Fibroblast of skin of back (primary cell): ENCODE results near the gene SUPV3L1.
A peak's percentile ranks its signal among the peaks of the same experiment; 100 is the strongest.

ENCODE experiments used
- DNase-seq: peaks from one replicate; pipeline ENCODE4 v3.0.0-alpha.2; 2013

Gene SUPV3L1

DNA sequence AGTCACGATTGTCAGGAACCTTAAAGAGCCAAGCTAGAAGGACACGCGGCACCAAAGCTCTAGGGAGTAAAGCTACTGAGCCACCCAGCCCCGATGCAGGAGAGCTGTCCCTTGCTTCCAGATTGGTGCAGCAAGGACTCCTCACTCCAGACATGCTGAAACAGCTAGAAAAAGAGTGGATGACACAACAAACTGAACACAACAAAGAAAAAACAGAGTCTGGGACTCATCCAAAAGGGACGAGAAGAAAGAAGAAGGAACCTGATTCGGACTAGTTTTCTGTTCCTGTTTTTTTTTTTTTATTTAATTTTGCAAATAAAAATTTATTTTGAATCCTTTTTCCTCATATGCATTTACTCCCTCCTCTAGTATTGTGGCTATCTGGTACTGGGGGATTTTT lies 28.7 kb downstream of the SUPV3L1 start:
- DNase-seq, result no peak

DNA sequence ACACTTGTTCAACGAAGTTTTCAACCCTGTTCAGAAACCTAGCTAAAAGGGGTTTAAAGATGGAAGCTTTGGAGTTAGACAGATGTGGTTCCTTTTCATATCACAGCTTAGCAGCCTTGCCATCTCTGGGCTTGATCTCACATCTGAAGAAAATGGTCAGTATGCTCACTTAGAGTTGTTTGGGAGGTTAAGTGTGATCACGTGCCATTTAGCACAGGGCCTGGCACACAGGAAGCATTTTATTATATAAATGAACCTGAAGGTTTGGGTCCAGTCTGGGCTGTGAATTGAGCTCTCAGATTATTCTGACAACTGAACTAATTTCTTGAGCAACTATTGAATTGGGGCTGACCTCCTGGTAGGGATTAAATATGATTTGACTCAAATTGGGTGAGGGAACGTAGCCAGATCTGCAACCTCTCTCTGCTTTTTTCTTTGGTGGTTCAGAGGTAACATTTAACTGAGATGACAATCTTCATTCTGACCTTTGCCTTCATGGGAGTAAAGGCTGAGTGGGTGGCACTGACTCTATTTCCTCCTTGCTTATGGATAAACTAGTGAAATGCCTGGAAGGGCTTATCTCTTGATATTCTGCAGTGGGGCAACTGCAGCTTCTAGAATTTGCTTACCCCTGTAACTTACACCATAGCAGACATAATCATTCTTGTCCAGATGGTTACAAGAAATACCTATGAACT lies 29.9 kb downstream of the SUPV3L1 start:
- DNase-seq, result no peak

DNA sequence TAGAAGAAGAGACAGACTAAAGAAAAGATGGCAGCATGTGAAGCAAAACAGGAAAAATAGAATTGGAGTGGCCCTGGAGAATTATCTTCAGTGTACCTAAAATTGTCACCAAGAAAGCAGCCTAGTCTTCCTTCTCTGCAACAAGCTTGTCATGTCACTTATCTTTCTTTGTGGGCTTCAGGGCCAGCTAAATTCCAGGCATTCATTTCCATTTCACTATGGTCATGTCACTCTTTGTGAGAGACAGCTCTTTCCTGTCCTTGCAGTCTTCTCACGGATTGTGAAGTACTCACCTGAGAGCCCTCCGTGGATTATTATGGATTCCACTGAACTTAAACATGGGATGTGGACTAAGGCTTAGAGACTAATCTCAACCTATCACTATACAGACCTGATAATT lies 31.1 kb downstream of the SUPV3L1 start:
- no peak for DNase-seq

DNA sequence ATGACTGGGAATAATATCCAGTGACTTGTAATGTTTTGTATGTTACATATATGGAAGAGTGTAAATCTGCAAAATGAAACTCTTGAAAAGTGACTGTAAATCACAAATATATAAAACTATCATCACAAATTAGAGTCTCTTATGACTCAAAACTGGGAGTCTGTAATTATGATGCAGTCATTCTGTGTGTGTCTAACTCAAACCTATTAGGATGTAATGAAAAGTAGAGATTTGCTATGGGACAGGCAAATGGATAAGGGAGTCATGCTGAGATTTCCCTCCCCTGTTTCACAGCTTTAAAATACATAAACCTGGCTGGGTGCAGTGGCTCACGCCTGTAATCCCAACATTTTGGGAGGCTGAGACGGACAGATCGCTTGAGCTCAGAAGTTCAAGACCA lies 31.5 kb downstream of the SUPV3L1 start:
- DNase-seq, result no peak

DNA sequence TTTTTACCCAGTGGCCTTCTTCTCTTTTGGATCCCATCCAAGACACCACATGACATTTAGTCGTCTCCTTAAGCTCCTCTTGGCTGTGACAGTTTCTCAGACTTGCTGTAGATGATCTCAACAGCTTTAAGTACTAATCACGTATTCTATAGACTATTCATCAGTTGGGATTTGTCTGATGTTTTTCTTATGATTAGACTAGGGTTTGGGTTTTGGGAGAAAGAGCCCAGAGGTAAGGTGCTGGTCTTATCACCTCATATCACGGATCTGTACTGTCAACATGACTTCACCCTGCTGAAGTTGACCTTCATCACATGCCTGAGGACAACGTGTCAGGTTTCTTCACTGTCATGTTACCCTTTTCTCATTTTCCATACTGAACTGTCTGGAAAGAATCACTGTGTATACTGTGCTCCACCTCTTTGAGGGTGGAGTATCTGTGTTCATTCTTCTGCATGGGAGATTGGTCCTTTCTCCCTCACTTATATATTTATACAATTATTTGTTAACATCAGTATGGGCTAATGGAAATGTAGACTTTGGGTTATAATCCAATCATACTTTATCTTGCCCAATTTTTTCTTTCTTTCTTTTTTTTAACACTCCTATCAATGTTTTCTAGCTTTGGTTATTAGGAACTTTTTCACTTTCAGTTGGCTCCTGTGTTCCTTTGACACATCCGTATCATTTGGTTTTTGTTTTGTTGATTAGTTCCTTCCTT lies 33.7 kb downstream of the SUPV3L1 start:
- no peak for DNase-seq

DNA sequence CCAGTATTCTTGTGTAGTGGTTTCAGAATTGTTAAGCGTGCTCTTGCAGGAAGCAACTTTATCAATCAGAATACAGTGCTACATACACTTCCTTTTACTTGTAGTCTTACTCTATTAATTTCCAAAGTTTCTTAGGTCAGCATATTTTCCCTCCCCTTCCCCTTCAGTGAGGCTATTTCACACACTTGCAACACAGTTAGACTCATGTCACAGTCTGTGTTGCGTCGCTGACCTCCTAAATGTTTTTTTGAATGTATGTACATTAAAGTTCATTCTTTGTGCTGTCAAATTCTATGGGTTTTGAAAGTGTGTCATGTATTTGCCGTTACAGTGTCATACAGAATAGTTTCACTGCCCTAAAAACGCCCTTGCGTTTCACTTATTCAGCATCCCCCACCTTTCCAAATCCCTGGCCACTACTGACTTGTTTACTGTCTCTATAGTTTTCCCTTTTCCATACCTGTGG lies 34.7 kb downstream of the SUPV3L1 start:
- DNase-seq, result no peak

DNA sequence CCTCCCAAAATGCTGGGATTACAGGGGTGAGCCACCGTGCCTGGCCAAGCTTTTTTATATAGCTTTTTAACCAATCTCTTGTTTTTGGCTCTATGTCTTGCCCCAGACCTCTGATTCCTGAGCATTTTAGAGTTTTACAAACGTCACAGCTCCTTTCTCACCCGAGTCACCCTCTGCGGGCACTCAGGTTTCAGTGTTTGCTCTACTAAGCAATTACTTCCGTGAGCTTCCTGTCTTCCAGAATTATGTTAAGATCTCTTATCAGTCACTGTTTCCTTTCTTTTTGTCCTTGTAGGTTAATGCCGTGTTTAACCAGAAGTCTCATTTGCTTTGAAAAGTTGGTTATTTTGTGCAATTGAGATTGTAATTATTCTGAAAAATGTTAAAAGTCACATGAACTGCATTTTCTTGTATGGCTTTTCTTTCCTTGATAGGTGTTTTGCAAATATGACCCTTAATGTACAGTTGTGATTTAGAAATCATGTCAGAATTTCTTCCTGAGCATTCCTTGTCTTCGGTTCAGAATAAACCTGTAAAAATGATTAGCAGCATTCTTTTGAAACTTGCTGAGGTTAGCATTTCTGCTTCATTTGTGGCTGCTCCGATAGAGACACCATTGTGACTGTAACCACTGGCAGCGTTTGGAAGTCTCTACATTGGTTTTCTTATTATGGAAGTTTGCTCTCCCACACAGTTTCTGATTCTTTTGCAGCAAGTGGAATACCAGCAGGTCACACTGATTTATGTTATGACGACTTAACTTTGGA lies 35.6 kb downstream of the SUPV3L1 start:
- no peak for DNase-seq

DNA sequence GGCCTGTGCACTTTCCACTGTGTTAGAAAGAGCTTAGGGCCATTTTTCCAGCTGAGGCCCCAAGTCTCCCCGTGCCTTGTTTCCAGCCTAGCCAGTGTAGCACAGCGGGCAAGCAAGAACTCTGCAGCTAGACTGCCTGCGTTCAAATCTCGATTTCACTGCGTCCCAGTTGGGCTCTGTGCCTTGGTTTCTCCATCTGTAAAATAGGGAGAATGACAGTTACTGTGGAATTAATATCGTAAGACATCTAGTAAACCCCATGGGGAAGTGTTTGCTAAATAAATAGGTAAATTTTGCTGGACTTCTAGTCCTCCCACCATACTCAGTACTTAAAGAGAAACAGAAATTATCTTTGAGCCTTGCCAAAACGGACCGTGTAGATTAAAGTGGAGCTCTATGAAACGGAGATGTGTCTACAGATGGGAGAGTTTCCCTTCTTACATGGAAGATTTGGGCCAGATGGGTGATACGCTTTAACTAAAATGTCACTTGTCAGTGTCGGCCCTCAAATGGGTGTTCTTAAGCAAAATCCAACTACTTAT lies 36.6 kb downstream of the SUPV3L1 start:
- DNase-seq, result no peak

DNA sequence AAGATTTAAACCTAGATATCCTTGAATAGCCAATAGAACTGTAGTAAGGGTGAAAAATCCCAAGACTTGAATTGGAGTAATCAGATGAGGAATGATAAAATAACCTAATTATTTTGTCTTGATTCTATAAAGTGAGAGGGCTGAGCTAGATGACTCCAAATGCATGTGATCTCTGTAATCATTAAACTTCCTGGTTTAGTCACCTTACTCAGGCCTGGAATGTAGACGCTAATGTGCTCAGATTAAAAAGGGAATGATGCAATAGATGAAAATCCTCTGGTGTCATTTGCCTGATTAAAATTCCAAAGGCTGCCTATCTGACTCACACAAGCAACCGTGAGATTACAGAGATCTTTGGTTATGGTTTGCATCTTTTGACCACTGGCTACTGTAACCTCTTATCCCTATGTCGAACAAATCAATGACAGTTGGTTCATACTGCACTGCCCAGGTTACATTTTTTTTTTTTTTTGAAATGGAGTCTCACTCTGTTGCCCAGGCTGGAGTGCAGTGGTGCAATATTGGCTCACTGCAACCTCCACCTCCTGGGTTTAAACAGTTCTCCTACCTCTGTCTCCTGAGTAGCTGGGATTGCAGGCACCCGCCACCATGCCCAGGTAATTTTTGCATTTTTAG lies 37.2 kb downstream of the SUPV3L1 start:
- peak; percentile 90 for DNase-seq

DNA sequence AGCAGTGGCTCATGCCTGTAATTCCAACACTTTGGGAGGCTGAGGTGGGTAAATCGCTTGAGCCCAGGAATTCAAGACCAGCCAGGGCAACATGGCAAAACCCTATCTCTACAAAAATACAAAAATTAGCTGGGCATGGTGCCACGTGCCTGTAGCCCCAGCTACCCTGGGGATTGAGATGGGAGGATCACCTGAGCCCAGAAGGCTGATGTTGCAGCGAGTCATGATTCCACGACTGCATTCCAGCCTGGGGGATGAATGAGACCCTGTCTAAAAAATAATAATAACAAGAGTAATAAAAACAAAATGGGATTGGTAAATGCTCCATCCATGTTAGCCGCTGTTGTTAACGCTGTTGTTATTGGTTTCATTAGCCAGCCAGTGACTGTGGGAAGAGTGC lies 38.8 kb downstream of the SUPV3L1 start:
- DNase-seq, result no peak

DNA sequence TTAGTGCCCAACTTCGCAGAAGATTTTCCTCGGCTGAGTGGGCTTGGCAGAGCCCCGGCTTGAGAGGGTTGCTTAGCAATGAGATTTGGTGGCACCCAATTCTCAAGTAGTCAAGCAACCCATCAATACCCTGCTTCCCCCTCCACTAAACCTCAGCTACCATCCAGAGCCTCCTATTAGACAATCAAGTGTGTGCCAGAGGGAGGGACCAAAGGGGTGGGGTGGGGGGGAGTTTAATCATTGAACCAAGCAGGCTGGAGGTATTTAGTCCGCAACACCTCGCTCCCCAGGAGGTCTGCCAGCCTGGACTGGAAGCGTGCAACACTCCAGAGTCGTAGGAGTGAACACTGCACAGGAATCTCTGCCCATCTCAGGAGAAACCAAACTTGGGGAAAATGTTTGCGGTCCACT lies 40.0 kb downstream of the SUPV3L1 start, which contains the start of gene HKDC1:
HKDC1 (plus strand) TSS at position 292 of the 411 bp plus-strand sequence; CDS start at position 396, 104 bp downstream.
- DNase-seq, result no peak

DNA sequence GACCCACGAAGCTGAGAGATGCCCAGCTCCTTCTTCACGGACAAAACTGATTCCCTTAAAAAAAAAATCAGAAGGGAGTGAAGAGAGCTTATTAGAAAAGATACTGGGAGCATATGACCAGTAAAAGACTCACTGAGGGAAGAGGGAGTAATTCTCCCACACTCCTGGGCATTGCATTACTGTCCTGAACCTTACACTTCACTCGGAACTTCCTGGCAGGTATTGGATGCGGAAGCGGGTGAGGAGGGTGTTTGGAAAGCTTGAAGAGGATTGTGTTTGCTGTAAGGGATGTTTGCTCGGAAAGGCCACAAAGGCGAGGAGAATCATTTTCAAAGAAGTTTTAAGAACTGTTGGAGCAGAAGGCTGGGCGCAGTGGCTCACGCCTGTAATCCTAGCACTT lies 40.5 kb downstream of the SUPV3L1 start:
- DNase-seq, result no peak

DNA sequence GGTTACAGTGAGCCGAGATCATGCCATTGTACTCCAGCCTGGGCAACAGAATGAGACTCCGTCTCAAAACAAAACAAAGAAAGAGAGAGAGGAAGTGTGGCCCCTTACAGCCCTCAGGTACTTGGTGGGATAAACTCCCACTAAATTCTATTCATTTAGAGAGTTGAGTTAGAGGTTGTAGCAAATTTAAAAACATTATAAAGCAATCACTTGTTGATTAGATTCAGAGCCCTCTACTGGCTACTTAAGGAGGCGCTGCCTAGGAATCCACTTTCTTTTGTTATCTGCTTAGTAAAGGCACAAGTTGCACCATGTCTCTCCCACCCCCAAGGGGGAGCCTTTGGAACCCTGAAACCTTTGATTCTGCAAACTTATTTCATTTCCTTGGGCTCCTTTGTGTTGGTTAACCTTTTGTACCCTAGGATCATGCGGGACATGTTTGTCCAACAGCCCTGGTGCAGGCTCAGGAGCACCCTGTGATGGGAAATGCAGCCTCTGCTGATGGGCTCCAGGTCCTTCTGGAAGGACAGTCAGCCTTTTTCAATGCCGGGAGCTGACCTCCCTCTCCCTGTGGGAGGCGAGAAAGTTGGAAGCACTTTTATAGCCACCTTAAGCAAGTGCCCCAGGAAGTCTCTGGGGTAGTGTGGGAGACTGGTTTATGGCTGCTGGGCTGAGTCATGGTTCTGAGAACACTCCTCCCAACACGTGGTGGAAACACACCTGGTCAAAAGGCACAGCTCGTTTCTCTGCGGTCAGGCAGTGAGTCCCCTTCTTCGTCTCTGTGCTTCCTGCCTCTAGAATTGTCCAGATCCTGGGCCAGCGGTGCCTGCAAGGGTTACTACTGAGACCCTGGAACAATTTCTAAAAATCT lies 42.4 kb downstream of the SUPV3L1 start:
- DNase-seq, result peak; percentile 59

DNA sequence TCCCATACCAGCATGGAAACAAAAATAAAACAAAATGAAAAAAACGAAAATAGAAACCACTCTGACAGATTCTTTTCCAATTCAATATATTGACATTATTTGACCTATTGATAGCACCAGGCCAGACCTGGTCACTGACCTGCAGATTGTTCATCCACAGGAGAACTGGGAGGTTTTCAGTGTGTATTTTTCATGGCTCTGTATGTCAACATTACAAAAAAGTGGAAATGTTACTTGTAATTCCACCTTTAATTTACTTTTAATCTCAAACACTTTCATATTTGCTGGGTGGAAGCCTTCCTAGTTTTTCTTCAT lies 43.0 kb downstream of the SUPV3L1 start:
- DNase-seq, result no peak

DNA sequence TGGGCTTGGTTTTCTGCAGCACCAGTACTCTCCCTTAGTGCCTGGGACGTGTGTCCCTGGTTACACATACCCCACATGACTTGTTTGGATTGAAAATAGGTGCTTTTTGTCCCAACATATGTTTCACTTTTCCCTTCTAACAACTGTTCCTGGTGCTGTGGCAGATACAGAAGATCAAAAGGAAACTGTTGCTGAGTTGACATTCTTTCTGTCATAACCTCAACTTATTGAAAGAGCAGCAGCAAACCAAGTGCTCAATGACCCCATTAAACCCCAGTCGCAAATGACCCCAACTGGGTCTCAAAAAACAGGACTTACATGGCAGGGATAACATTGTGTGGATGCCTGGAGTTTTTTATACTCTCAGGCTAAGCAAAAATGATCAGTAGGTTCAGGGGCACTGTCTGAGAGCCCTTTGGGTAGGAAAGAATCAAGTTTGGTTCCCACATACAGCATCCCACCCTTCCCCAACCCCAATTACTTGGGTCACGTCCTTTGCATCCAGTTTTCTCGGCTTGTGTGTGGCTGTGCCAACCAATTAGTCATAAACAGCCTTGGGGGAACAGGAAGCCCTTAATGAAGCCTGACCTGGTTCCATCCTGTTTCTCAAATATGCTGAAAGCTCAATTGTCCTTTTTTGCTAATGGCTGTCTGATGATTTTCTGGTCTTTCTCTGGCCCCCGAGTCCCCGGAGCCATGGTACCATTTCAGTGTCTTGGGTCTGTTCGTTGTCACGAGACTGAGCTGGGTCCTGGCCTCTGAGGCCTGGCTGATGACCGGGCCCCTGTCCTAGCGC lies 45.0 kb downstream of the SUPV3L1 start:
- DNase-seq, result no peak

DNA sequence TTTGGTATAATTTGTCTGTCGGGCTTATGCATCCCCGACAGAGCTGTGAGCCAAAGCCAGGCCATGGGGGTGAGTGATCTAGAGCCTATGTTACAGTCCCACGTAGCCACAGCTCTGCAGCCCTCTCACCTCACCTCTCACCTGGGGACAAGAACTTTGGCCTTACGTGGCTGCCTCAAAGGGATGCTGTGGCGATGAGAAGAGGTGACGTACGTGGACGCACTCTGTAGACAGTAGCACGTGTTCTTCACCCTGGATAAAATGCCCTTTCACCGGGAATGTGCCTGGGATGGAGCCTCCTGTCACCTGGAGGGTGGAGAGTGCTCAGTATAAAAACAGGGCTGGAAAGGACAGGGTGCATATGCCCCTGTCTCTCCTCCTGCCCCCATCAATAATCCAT lies 45.6 kb downstream of the SUPV3L1 start:
- DNase-seq, result no peak

DNA sequence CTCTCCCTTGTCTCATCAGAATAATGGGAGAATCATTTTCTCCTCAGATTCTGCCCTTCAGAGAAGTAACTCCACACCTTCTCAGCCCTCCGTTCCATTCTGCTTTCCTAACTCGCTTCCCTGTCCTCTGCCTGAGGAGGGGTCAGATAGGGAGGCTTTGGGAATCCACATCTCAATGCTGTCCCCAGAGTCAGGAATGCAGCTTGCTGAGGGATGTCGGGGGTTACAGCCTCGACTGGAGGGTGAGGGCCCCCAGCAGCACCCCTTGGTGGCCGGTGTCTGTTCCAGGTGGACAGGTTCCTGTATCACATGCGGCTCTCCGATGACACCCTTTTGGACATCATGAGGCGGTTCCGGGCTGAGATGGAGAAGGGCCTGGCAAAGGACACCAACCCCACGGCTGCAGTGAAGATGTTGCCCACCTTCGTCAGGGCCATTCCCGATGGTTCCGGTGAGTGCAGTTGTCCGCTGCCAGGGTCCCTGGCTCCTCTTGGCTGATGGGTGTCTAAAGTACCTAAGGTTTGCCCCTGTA lies 47.0 kb downstream of the SUPV3L1 start:
- DNase-seq, result no peak

DNA sequence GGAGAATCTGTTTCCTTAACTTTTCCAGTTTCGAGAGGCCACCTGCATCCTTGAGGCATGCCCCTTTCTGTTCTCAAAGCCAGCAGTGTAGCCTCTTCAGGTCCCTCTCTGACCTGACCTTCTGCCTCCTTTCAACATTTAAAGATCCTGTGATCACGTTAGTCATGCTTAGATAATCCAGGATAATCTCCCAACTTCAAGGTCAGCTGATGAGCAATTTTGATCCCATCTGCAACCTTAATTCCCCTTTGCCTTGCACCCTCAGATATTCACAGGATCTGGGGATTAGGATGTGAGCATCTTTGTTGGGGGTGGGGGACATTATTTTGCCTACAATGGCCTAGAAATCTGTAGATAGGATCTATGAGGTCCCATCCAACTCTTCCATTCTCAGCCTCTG lies 48.1 kb downstream of the SUPV3L1 start:
- DNase-seq, result no peak

DNA sequence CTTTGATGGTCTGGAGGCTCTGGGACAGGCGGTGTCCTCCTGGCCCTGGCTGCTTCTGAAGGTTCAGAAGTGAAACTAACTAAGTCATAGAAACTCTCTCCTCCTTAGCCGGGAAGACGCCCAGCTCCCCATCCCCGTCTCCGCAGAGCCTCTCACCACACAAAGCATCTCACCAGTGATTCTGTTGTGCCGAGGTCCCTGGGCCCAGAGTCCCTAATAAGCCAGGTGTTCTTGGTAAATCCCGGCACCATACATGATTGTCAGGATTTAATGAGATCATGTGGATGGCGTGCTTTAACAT lies 49.5 kb downstream of the SUPV3L1 start:
- DNase-seq, result no peak

DNA sequence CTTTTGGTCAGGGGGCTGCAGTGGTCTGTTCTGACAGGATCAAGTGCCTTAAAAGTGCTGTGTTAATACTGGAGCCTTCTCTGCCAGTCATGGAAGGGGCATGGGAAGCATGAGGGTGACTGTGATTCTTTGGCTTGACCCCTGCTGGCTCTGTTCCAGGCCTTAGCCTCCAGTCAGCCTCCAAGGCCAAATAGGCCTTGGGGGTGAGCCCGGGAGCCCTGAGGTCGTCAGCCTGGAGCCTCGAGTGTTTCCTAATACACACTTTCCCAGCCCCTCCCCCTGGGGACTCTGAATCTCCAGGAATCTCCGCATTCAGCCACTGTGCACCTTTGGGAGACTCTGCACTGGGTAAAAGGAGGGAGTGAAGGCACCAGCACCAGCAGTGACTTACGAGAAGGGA lies 50.1 kb downstream of the SUPV3L1 start:
- DNase-seq, result no peak

DNA sequence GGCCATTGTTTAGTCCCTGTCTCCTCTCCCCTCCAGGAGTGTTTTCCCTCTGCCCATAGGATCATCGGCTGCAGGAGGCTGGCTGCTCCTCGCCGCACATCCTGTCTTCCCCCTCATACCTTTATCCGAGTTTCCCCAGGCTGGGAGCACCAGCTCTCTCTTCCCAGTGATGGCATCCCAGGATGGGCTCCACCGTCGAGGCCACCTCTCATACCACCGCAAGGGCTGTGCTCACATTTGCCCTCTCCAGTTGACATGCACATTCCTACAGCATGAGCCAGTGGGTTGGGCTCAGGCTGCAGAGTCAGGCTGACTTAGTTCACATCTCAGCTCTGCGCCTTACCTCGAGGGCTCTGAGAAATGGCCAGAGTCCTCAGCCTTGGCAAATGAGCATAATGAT lies 52.2 kb downstream of the SUPV3L1 start:
- DNase-seq, result peak; percentile 87
